Neural progenitor cell (in vitro differentiated cells): ENCODE results near the gene ZBTB7A. TPM values are rescaled to one million over a fixed set of nuclear protein-coding genes. Genes with fewer than 3 reads are reported as not detected.

Experiments used
- DNase-seq: peaks from one replicate; pipeline ENCODE4 v3.0.0-alpha.2; 2016; ENCODE audit warnings: low spot score
- H2AFZ ChIP-seq: fragments of 200-600 bp; sonication (generic); replicated peaks from 2 replicates; pipeline ENCODE4 v1.6.1; 2016; ENCODE audit warnings: antibody characterized with exemption
- H3F3A ChIP-seq: fragments of 200-600 bp; sonication (generic); 2 replicates; pipeline ENCODE4 v1.6.1; 2016; ENCODE audit warnings: antibody characterized with exemption, low read depth
- H3K27ac ChIP-seq: fragments of 200-600 bp; sonication (generic); 2 replicates; pipeline ENCODE4 v1.5.1; 2016; ENCODE audit warnings: mild to moderate bottlenecking
- H3K27me3 ChIP-seq: fragments of 200-600 bp; sonication (generic); 2 replicates; pipeline ENCODE4 v1.6.1; 2016; ENCODE audit warnings: mild to moderate bottlenecking, moderate library complexity
- H3K36me3 ChIP-seq: fragments of 200-600 bp; sonication (generic); 2 replicates; pipeline ENCODE4 v1.5.1; 2016
- H3K4me1 ChIP-seq: fragments of 200-600 bp; sonication (generic); 2 replicates; pipeline ENCODE4 v1.6.1; 2016; ENCODE audit warnings: mixed run types
- H3K4me2 ChIP-seq: fragments of 200-600 bp; sonication (generic); 2 replicates; pipeline ENCODE4 v1.6.1; 2016
- H3K4me3 ChIP-seq: fragments of 200-600 bp; sonication (generic); 2 replicates; pipeline ENCODE4 v1.5.1; 2016
- H3K79me2 ChIP-seq: fragments of 200-600 bp; sonication (generic); 2 replicates; pipeline ENCODE4 v1.6.1; 2016; ENCODE audit warnings: low read depth
- H3K9ac ChIP-seq: fragments of 200-600 bp; sonication (generic); 2 replicates; pipeline ENCODE4 v1.6.1; 2016
- H3K9me3 ChIP-seq: fragments of 200-600 bp; sonication (generic); 2 replicates; pipeline ENCODE4 v1.5.1; 2016; ENCODE audit warnings: low read depth
- H4K20me1 ChIP-seq: fragments of 200-600 bp; sonication (generic); 2 replicates; pipeline ENCODE4 v1.6.1; 2016; ENCODE audit warnings: low read depth
- H3K27ac Mint-ChIP-seq: 3 replicates; pipeline ENCODE4 v1.8.0; 2021; ENCODE audit warnings: mixed read lengths
- H3K27me3 Mint-ChIP-seq: 2 replicates; pipeline ENCODE4 v1.8.0; 2022; ENCODE audit warnings: low read depth, mild to moderate bottlenecking, inconsistent platforms, moderate library complexity, mixed read lengths; ENCODE audit not compliant: insufficient read depth
- H3K36me3 Mint-ChIP-seq: 3 replicates; pipeline ENCODE4 v1.8.0; 2021; ENCODE audit warnings: mixed read lengths
- H3K4me1 Mint-ChIP-seq: 3 replicates; pipeline ENCODE4 v1.8.0; 2021; ENCODE audit warnings: mixed read lengths
- H3K4me3 Mint-ChIP-seq: 3 replicates; pipeline ENCODE4 v1.8.0; 2021; ENCODE audit warnings: mild to moderate bottlenecking, moderate library complexity, mixed read lengths
- H3K9me3 Mint-ChIP-seq: 3 replicates; pipeline ENCODE4 v1.8.0; 2020; ENCODE audit warnings: mixed read lengths
- EZH2 ChIP-seq: fragments of 200-600 bp; sonication (generic); IDR thresholded peaks from 2 replicates; pipeline ENCODE4 v1.6.1; 2017; ENCODE audit warnings: antibody characterized with exemption, mild to moderate bottlenecking, moderate library complexity
- EZH2phosphoT487 ChIP-seq: fragments of 200-600 bp; sonication (generic); IDR thresholded peaks from 2 replicates; pipeline ENCODE4 v1.6.1; 2017; ENCODE audit warnings: antibody characterized with exemption
- total RNA-seq: library from RNA; depleted of rRNA; stranded (reverse); fragments of >200 nt; gene quantifications from 2 replicates; pipeline ENCODE4 v1.2.3, GENCODE V29; 2015; ENCODE audit warnings: low replicate concordance
- TF ChIP-seq, protein P1 (sequence below): fragments of 200-600 bp; sonication (generic); IDR thresholded peaks from 2 replicates; pipeline ENCODE4 v1.5.1; 2017; ENCODE audit warnings: antibody characterized with exemption, mild to moderate bottlenecking

Gene ZBTB7A
- total RNA-seq, 1 donor from 2014 or later: 4.0 TPM

DNA sequence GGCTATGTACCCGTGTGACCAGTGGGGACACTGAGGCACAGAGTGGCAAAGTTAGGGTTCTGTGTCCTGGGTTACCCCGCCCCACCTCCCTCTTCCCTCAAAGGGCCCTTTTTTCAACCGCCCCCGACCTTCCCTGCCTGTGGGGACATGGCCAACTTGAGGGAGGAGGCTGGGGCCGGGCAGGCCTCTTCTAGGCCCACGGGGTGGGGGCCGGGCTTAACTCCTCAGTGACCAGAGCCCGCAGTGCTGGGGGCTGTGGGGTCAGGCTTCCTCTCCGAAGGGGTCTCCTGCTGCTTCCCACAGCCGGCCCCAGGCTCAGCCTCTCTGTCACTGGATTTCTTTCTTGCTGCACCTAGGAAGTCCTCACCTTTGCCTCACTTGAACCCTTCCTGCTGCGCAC, 35.3 kb downstream of the ZBTB7A start:
- H3F3A ChIP-seq: no peaks in the 10 kb centered on the region
- H3K27ac ChIP-seq: no peak overlapping the region
- Mint-ChIP-seq H3K36me3 (peaks cover 6% of the 10 kb centered on the region), H3K4me1 (no peaks in the 10 kb centered on the region), H3K27me3 (no peaks in the 10 kb centered on the region), H3K9me3 (no peaks in the 10 kb centered on the region), H3K27ac (no peak overlapping the region), H3K4me3 (no peak overlapping the region)
- TF ChIP-seq EZH2phosphoT487: no peak
- TF ChIP-seq EZH2: no peak
- TF ChIP-seq, protein P1, sequence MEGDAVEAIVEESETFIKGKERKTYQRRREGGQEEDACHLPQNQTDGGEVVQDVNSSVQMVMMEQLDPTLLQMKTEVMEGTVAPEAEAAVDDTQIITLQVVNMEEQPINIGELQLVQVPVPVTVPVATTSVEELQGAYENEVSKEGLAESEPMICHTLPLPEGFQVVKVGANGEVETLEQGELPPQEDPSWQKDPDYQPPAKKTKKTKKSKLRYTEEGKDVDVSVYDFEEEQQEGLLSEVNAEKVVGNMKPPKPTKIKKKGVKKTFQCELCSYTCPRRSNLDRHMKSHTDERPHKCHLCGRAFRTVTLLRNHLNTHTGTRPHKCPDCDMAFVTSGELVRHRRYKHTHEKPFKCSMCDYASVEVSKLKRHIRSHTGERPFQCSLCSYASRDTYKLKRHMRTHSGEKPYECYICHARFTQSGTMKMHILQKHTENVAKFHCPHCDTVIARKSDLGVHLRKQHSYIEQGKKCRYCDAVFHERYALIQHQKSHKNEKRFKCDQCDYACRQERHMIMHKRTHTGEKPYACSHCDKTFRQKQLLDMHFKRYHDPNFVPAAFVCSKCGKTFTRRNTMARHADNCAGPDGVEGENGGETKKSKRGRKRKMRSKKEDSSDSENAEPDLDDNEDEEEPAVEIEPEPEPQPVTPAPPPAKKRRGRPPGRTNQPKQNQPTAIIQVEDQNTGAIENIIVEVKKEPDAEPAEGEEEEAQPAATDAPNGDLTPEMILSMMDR: no peak
- H3K4me2 ChIP-seq: no peak overlapping the region
- no peaks in the 10 kb centered on the region for H3K27me3 ChIP-seq
- no peak overlapping the region for H3K9ac ChIP-seq
- no peak for DNase-seq
- H2AFZ ChIP-seq: no peak overlapping the region
- no peaks in the 10 kb centered on the region for H3K36me3 ChIP-seq
- no peak overlapping the region for H3K4me3 ChIP-seq
- H4K20me1 ChIP-seq: no peaks in the 10 kb centered on the region
- no peaks in the 10 kb centered on the region for H3K79me2 ChIP-seq
- no peaks in the 10 kb centered on the region for H3K9me3 ChIP-seq
- H3K4me1 ChIP-seq: no peaks in the 10 kb centered on the region

DNA sequence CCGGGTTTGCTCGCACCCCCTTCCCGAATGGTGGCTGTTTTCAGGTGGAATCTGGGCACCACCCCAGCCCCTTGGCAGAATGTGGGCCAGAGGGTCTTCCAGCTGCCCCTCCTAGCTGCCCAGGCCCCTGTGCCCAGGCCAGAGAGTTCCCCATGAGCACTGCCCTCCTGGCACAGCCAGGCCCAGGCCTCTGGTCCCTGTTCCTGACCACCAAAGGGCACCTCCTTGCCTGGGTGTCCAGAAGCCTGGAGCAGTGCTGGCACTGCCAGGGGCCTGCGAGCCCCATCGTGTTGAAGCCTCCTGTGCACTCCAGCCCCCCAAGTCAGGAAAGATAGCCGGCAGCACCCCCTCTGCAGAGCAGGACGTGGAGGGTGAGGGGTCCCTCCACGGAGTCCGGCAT, 35.7 kb downstream of the ZBTB7A start:
- no peak for DNase-seq
- no peak overlapping the region for H3K27ac Mint-ChIP-seq
- Histone ChIP-seq H3K9ac (no peak overlapping the region), H3K9me3 (no peaks in the 10 kb centered on the region), H3K4me3 (no peak overlapping the region), H3F3A (no peaks in the 10 kb centered on the region), H3K27me3 (no peaks in the 10 kb centered on the region), H4K20me1 (no peaks in the 10 kb centered on the region), H3K4me2 (no peak overlapping the region), H2AFZ (no peak overlapping the region), H3K4me1 (no peaks in the 10 kb centered on the region), H3K79me2 (no peaks in the 10 kb centered on the region), H3K27ac (no peak overlapping the region), H3K36me3 (no peaks in the 10 kb centered on the region)
- TF ChIP-seq EZH2phosphoT487 (no peak), EZH2 (no peak)
- TF ChIP-seq, protein P1: no peak
- no peaks in the 10 kb centered on the region for H3K9me3 Mint-ChIP-seq
- H3K36me3 Mint-ChIP-seq: peaks cover 6% of the 10 kb centered on the region
- H3K4me3 Mint-ChIP-seq: no peak overlapping the region
- no peaks in the 10 kb centered on the region for H3K27me3 Mint-ChIP-seq
- no peaks in the 10 kb centered on the region for H3K4me1 Mint-ChIP-seq

DNA sequence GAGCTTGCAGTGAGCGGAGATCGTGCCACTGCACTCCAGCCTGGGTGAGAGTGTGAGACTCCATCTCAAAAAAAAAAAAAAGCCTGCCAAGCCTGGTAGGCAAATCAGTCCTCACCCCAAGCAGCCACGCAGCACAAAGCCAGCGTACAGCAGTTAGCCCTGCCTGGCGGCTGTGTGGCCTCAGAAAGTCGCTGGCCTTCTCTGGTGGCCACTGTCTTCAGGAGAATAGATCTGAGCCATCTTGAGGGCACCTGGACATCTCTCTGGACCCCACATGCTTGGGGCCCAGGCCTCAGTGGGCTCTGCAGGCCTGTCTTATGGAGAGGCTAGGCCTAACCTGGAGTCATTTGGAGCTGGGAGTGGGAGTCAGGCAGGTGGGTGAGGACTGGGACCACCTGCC, 36.1 kb downstream of the ZBTB7A start:
- H4K20me1 ChIP-seq: no peaks in the 10 kb centered on the region
- no peaks in the 10 kb centered on the region for H3K9me3 Mint-ChIP-seq
- H3K36me3 Mint-ChIP-seq: peaks cover 7% of the 10 kb centered on the region
- DNase-seq: no peak
- no peak overlapping the region for H3K9ac ChIP-seq
- H3K79me2 ChIP-seq: no peaks in the 10 kb centered on the region
- no peak overlapping the region for H3K4me2 ChIP-seq
- H3K27ac ChIP-seq: no peak overlapping the region
- H3K4me1 ChIP-seq: no peaks in the 10 kb centered on the region
- H3K4me3 ChIP-seq: no peak overlapping the region
- H3F3A ChIP-seq: no peaks in the 10 kb centered on the region
- no peak for TF ChIP-seq EZH2phosphoT487
- H3K27me3 ChIP-seq: no peaks in the 10 kb centered on the region
- no peaks in the 10 kb centered on the region for H3K36me3 ChIP-seq
- no peak overlapping the region for H2AFZ ChIP-seq
- no peaks in the 10 kb centered on the region for H3K4me1 Mint-ChIP-seq
- H3K27me3 Mint-ChIP-seq: no peaks in the 10 kb centered on the region
- H3K27ac Mint-ChIP-seq: no peak overlapping the region
- no peak overlapping the region for H3K4me3 Mint-ChIP-seq
- no peaks in the 10 kb centered on the region for H3K9me3 ChIP-seq

DNA sequence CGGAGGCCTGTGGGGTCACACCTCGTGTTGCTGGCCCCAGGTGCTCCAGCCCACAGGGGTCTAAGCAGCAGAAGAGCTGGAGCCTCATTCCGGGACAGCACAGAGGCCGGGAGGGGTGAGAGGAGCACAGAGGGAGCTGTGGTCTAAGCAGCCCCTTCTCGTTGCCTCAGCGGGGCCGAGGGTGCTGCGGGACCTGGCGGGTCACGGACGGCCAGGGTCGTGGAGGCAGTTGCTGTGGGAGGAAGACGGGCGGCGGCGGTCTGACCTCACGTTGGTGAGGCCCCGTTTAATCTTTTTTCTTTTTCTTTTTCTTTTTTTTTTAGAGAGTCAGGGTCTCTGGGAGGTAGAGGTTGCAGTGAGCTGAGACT, 37.5 kb downstream of the ZBTB7A start:
- Mint-ChIP-seq H3K27me3 (no peaks in the 10 kb centered on the region), H3K27ac (no peak overlapping the region), H3K4me3 (no peak overlapping the region), H3K9me3 (no peaks in the 10 kb centered on the region), H3K4me1 (no peaks in the 10 kb centered on the region), H3K36me3 (peaks cover 9% of the 10 kb centered on the region)
- Histone ChIP-seq H3K4me3 (no peak overlapping the region), H3K27ac (no peak overlapping the region), H3K9me3 (no peaks in the 10 kb centered on the region), H3K9ac (no peak overlapping the region), H3F3A (no peaks in the 10 kb centered on the region), H3K27me3 (no peaks in the 10 kb centered on the region), H3K79me2 (no peaks in the 10 kb centered on the region), H2AFZ (no peak overlapping the region), H3K4me2 (no peak overlapping the region), H3K36me3 (no peaks in the 10 kb centered on the region), H4K20me1 (no peaks in the 10 kb centered on the region), H3K4me1 (no peaks in the 10 kb centered on the region)
- no peak for DNase-seq
- TF ChIP-seq EZH2phosphoT487 (no peak), EZH2 (no peak)
- TF ChIP-seq, protein P1: no peak
